ENCODE results near the gene PDLIM5.

The PDLIM5 gene

GRCh38 chr4:94507281-94507680 is 55.5 kb downstream of the PDLIM5 start:
- Histone ChIP-seq H2BK15ac (ENCODE audit: low read depth, poor library complexity, severe bottlenecking) (no peak overlapping the region), H2BK120ac (ENCODE audit: low read depth, low read length) (no peak overlapping the region), H3K27me3 (ENCODE audit: control insufficient read depth in 1 of 2, insufficient read depth in 1 of 2, low read length in 2 of 2) (no peaks in the 10 kb centered on the region), H2BK5ac (ENCODE audit: low read depth, low read length, poor library complexity, severe bottlenecking) (no peak overlapping the region), H3K4me1 (ENCODE audit: control insufficient read depth, insufficient read depth, low read depth, low read length) (peaks cover 5% of the 10 kb centered on the region), H3K4ac (ENCODE audit: low read depth in 1 of 2, low read length in 2 of 2) (no peak overlapping the region), H3K9me3 (ENCODE audit: control insufficient read depth, low read length) (no peaks in the 10 kb centered on the region), H3K27ac (ENCODE audit: low read length, poor library complexity, severe bottlenecking) (no peak overlapping the region), H3K14ac (ENCODE audit: low read length in 2 of 2) (no peak overlapping the region), H2AFZ (ENCODE audit: low read depth, low read length) (no peak overlapping the region), H4K91ac (ENCODE audit: low read length) (no peak overlapping the region), H2BK12ac (ENCODE audit: low read length in 2 of 2) (no peak overlapping the region), H4K8ac (ENCODE audit: low read length) (no peak overlapping the region), H3K9ac (ENCODE audit: low read length) (peak overlapping the region; percentile 25), H2AK5ac (ENCODE audit: low read length, severe bottlenecking) (no peak overlapping the region), H3K4me2 (ENCODE audit: low read length, poor library complexity, severe bottlenecking) (no peak overlapping the region), H3K4me3 (ENCODE audit: insufficient read depth in 1 of 2, low read depth in 1 of 2, low read length in 2 of 2) (no peak overlapping the region), H3K36me3 (ENCODE audit: control insufficient read depth in 1 of 2, insufficient read depth in 2 of 2, low read depth in 1 of 2, low read length in 2 of 2) (peaks cover 0 to 4% of the 10 kb centered on the region in 2 experiments), H3K18ac (ENCODE audit: low read depth in 1 of 2, low read length in 2 of 2) (no peak overlapping the region), H3K79me1 (replicated peaks; ENCODE audit: low read length, poor library complexity, severe bottlenecking) (peaks cover 8% of the 10 kb centered on the region), H3K23ac (ENCODE audit: low read length in 2 of 2) (no peak overlapping the region)
- DNase-seq = no peak
- 83% methylated on average over 2 of the region's 2 CpGs for WGBS

DNA sequence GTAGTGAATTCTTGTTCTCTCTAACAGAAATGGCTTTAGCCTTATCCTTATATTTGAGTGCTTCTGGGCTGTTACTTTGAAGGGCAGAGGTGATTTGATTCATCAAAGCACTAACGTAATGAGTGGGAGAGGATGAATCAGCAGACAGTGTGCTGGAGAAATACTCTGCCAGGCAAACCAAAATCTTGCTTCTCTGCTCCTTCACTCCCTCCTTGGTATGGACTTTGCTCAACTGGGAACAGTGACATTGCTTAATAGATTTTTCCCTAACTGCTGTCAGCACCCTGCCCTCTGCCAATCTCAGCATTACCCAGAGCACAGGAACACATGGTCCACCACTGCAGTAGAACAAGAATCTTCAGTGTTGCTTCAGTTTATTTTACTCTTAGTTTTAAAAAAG is 56.0 kb downstream of the PDLIM5 start:
- Histone ChIP-seq H2BK15ac (ENCODE audit: low read depth, poor library complexity, severe bottlenecking) (no peak overlapping the region), H3K23ac (ENCODE audit: low read length in 2 of 2) (no peak overlapping the region), H3K14ac (ENCODE audit: low read length in 2 of 2) (no peak overlapping the region), H3K18ac (ENCODE audit: low read depth in 1 of 2, low read length in 2 of 2) (peak overlapping the region; percentile 13 to 25), H3K27me3 (ENCODE audit: control insufficient read depth in 1 of 2, insufficient read depth in 1 of 2, low read length in 2 of 2) (no peaks in the 10 kb centered on the region), H4K91ac (ENCODE audit: low read length) (no peak overlapping the region), H3K79me1 (replicated peaks; ENCODE audit: low read length, poor library complexity, severe bottlenecking) (peaks cover 7% of the 10 kb centered on the region), H3K4me3 (ENCODE audit: insufficient read depth in 1 of 2, low read depth in 1 of 2, low read length in 2 of 2) (no peak overlapping the region), H3K9me3 (ENCODE audit: control insufficient read depth, low read length) (no peaks in the 10 kb centered on the region), H4K8ac (ENCODE audit: low read length) (no peak overlapping the region), H3K4me1 (ENCODE audit: control insufficient read depth, insufficient read depth, low read depth, low read length) (peaks cover 5% of the 10 kb centered on the region), H3K4me2 (ENCODE audit: low read length, poor library complexity, severe bottlenecking) (no peak overlapping the region), H2BK12ac (ENCODE audit: low read length in 2 of 2) (peak overlapping the region in 1 of 2 experiments; percentile 44), H3K4ac (ENCODE audit: low read depth in 1 of 2, low read length in 2 of 2) (no peak overlapping the region), H3K9ac (ENCODE audit: low read length) (peak overlapping the region; percentile 25), H3K36me3 (ENCODE audit: control insufficient read depth in 1 of 2, insufficient read depth in 2 of 2, low read depth in 1 of 2, low read length in 2 of 2) (peaks cover 0 to 4% of the 10 kb centered on the region in 2 experiments), H3K27ac (ENCODE audit: low read length, poor library complexity, severe bottlenecking) (peak overlapping the region; percentile 19), H2BK5ac (ENCODE audit: low read depth, low read length, poor library complexity, severe bottlenecking) (no peak overlapping the region), H2BK120ac (ENCODE audit: low read depth, low read length) (no peak overlapping the region), H2AK5ac (ENCODE audit: low read length, severe bottlenecking) (no peak overlapping the region), H2AFZ (ENCODE audit: low read depth, low read length) (no peak overlapping the region)
- peak; percentile 92 for DNase-seq
- 0% methylated on average over 1 of the region's 1 CpG for WGBS

GRCh38 chr4:94508296-94508695 is 56.6 kb downstream of the PDLIM5 start:
- Histone ChIP-seq H3K23ac (ENCODE audit: low read length in 2 of 2) (no peak overlapping the region), H3K27ac (ENCODE audit: low read length, poor library complexity, severe bottlenecking) (peak overlapping the region; percentile 37), H3K27me3 (ENCODE audit: control insufficient read depth in 1 of 2, insufficient read depth in 1 of 2, low read length in 2 of 2) (no peaks in the 10 kb centered on the region), H2AK5ac (ENCODE audit: low read length, severe bottlenecking) (no peak overlapping the region), H2BK120ac (ENCODE audit: low read depth, low read length) (no peak overlapping the region), H3K18ac (ENCODE audit: low read depth in 1 of 2, low read length in 2 of 2) (no peak overlapping the region), H3K79me1 (replicated peaks; ENCODE audit: low read length, poor library complexity, severe bottlenecking) (peaks cover 7% of the 10 kb centered on the region), H2AFZ (ENCODE audit: low read depth, low read length) (no peak overlapping the region), H3K9ac (ENCODE audit: low read length) (peak overlapping the region; percentile 21), H3K36me3 (ENCODE audit: control insufficient read depth in 1 of 2, insufficient read depth in 2 of 2, low read depth in 1 of 2, low read length in 2 of 2) (peaks cover 0 to 4% of the 10 kb centered on the region in 2 experiments), H3K4me1 (ENCODE audit: control insufficient read depth, insufficient read depth, low read depth, low read length) (peaks cover 5% of the 10 kb centered on the region), H2BK12ac (ENCODE audit: low read length in 2 of 2) (no peak overlapping the region), H3K4me3 (ENCODE audit: insufficient read depth in 1 of 2, low read depth in 1 of 2, low read length in 2 of 2) (no peak overlapping the region), H3K14ac (ENCODE audit: low read length in 2 of 2) (no peak overlapping the region), H3K4me2 (ENCODE audit: low read length, poor library complexity, severe bottlenecking) (no peak overlapping the region), H2BK5ac (ENCODE audit: low read depth, low read length, poor library complexity, severe bottlenecking) (no peak overlapping the region), H4K8ac (ENCODE audit: low read length) (no peak overlapping the region), H3K4ac (ENCODE audit: low read depth in 1 of 2, low read length in 2 of 2) (no peak overlapping the region), H3K9me3 (ENCODE audit: control insufficient read depth, low read length) (no peaks in the 10 kb centered on the region), H2BK15ac (ENCODE audit: low read depth, poor library complexity, severe bottlenecking) (no peak overlapping the region), H4K91ac (ENCODE audit: low read length) (no peak overlapping the region)
- WGBS = 8% methylated on average over 1 of the region's 1 CpG
- peak; percentile 76 for DNase-seq

GRCh38 chr4:94508806-94509205 is 57.1 kb downstream of the PDLIM5 start:
- no peak overlapping the region for H4K8ac ChIP-seq (ENCODE audit: low read length)
- H3K79me1 ChIP-seq (replicated peaks; ENCODE audit: low read length, poor library complexity, severe bottlenecking) = peaks cover 7% of the 10 kb centered on the region
- peak overlapping the region; percentile 28 for H3K9ac ChIP-seq (ENCODE audit: low read length)
- no peak overlapping the region for H3K4ac ChIP-seq (ENCODE audit: low read depth in 1 of 2, low read length in 2 of 2)
- peaks cover 0 to 4% of the 10 kb centered on the region in 2 experiments for H3K36me3 ChIP-seq (ENCODE audit: control insufficient read depth in 1 of 2, insufficient read depth in 2 of 2, low read depth in 1 of 2, low read length in 2 of 2)
- no peak overlapping the region for H2BK120ac ChIP-seq (ENCODE audit: low read depth, low read length)
- no peak overlapping the region for H3K14ac ChIP-seq (ENCODE audit: low read length in 2 of 2)
- H3K4me1 ChIP-seq (ENCODE audit: control insufficient read depth, insufficient read depth, low read depth, low read length) = peaks cover 5% of the 10 kb centered on the region
- H3K23ac ChIP-seq (ENCODE audit: low read length in 2 of 2) = no peak overlapping the region
- H4K91ac ChIP-seq (ENCODE audit: low read length) = no peak overlapping the region
- H2BK15ac ChIP-seq (ENCODE audit: low read depth, poor library complexity, severe bottlenecking) = no peak overlapping the region
- no peak overlapping the region for H3K18ac ChIP-seq (ENCODE audit: low read depth in 1 of 2, low read length in 2 of 2)
- no peaks in the 10 kb centered on the region for H3K9me3 ChIP-seq (ENCODE audit: control insufficient read depth, low read length)
- H3K4me2 ChIP-seq (ENCODE audit: low read length, poor library complexity, severe bottlenecking) = no peak overlapping the region
- H3K4me3 ChIP-seq (ENCODE audit: insufficient read depth in 1 of 2, low read depth in 1 of 2, low read length in 2 of 2) = peak overlapping the region in 1 of 2 experiments; percentile 11
- no peak overlapping the region for H2BK12ac ChIP-seq (ENCODE audit: low read length in 2 of 2)
- H2AK5ac ChIP-seq (ENCODE audit: low read length, severe bottlenecking) = no peak overlapping the region
- 14% methylated on average over 1 of the region's 1 CpG for WGBS
- no peak overlapping the region for H2BK5ac ChIP-seq (ENCODE audit: low read depth, low read length, poor library complexity, severe bottlenecking)
- no peaks in the 10 kb centered on the region for H3K27me3 ChIP-seq (ENCODE audit: control insufficient read depth in 1 of 2, insufficient read depth in 1 of 2, low read length in 2 of 2)
- DNase-seq = peak; percentile 39
- H3K27ac ChIP-seq (ENCODE audit: low read length, poor library complexity, severe bottlenecking) = no peak overlapping the region
- H2AFZ ChIP-seq (ENCODE audit: low read depth, low read length) = no peak overlapping the region

Measured in mesenchymal stem cell (in vitro differentiated cells and primary cell).